ENCODE results near the gene CHFR.
"Not testable (repeated sequence)": the region's sequence is repeated elsewhere in the genome, so short reads cannot be mapped to it uniquely, and the experiment has no call there.

CHFR gene

GRCh38 chr12:132861558-132861957 is 25.8 kb downstream of the CHFR start:
- Histone ChIP-seq H3F3A (ENCODE audit: low read depth) (no peaks in the 10 kb centered on the region), H3K9ac (ENCODE audit: low read depth, low read length, poor library complexity, severe bottlenecking) (no peak overlapping the region), H4K20me1 (ENCODE audit: insufficient read depth, low read length, poor library complexity, severe bottlenecking) (no peaks in the 10 kb centered on the region), H3K4me1 (ENCODE audit: insufficient read depth, low read length, poor library complexity, severe bottlenecking) (no peaks in the 10 kb centered on the region), H3K4me2 (ENCODE audit: low read depth, low read length, poor library complexity, severe bottlenecking) (no peak overlapping the region), H3K36me3 (ENCODE audit: insufficient read depth, low read length) (no peaks in the 10 kb centered on the region), H3K27me3 (ENCODE audit: insufficient read depth, low read length, poor library complexity, severe bottlenecking) (no peaks in the 10 kb centered on the region), H3K79me2 (ENCODE audit: insufficient read depth, low read length) (no peaks in the 10 kb centered on the region), H2AFZ (ENCODE audit: low read length) (no peak overlapping the region), H3K9me2 (replicated peaks; ENCODE audit: low read depth, low read length) (no peaks in the 10 kb centered on the region), H3K4me3 (ENCODE audit: low read length, poor library complexity, severe bottlenecking) (no peak overlapping the region), H3K9me3 (ENCODE audit: insufficient read depth, low read depth, low read length) (peaks cover 11% of the 10 kb centered on the region; the same call in 1 of the 2 replicates)
- TF ChIP-seq, protein P1, sequence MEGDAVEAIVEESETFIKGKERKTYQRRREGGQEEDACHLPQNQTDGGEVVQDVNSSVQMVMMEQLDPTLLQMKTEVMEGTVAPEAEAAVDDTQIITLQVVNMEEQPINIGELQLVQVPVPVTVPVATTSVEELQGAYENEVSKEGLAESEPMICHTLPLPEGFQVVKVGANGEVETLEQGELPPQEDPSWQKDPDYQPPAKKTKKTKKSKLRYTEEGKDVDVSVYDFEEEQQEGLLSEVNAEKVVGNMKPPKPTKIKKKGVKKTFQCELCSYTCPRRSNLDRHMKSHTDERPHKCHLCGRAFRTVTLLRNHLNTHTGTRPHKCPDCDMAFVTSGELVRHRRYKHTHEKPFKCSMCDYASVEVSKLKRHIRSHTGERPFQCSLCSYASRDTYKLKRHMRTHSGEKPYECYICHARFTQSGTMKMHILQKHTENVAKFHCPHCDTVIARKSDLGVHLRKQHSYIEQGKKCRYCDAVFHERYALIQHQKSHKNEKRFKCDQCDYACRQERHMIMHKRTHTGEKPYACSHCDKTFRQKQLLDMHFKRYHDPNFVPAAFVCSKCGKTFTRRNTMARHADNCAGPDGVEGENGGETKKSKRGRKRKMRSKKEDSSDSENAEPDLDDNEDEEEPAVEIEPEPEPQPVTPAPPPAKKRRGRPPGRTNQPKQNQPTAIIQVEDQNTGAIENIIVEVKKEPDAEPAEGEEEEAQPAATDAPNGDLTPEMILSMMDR (conservative IDR thresholded peaks at IDR 0.05; ENCODE audit: low read length) = no peak
- no peak for TF ChIP-seq EZH2phosphoT487 (IDR thresholded peaks at IDR 0.05; ENCODE audit: borderline replicate concordance)

- Histone ChIP-seq H3K4me1 (ENCODE audit: insufficient read depth, low read length, poor library complexity, severe bottlenecking) (no peaks in the 10 kb centered on the region), H3K4me2 (ENCODE audit: low read depth, low read length, poor library complexity, severe bottlenecking) (no peak overlapping the region), H3K9me2 (replicated peaks; ENCODE audit: low read depth, low read length) (no peaks in the 10 kb centered on the region), H3K4me3 (ENCODE audit: low read length, poor library complexity, severe bottlenecking) (no peak overlapping the region), H4K20me1 (ENCODE audit: insufficient read depth, low read length, poor library complexity, severe bottlenecking) (no peaks in the 10 kb centered on the region), H3K79me2 (ENCODE audit: insufficient read depth, low read length) (no peaks in the 10 kb centered on the region), H3K9me3 (ENCODE audit: insufficient read depth, low read depth, low read length) (peaks cover 20% of the 10 kb centered on the region; the same call in 1 of the 2 replicates), H3K27me3 (ENCODE audit: insufficient read depth, low read length, poor library complexity, severe bottlenecking) (no peaks in the 10 kb centered on the region), H3K9ac (ENCODE audit: low read depth, low read length, poor library complexity, severe bottlenecking) (no peak overlapping the region), H3F3A (ENCODE audit: low read depth) (no peaks in the 10 kb centered on the region), H2AFZ (ENCODE audit: low read length) (no peak overlapping the region), H3K36me3 (ENCODE audit: insufficient read depth, low read length) (no peaks in the 10 kb centered on the region)
- no peak for TF ChIP-seq EZH2phosphoT487 (IDR thresholded peaks at IDR 0.05; ENCODE audit: borderline replicate concordance)
- TF ChIP-seq, protein P1 (conservative IDR thresholded peaks at IDR 0.05; ENCODE audit: low read length) = no peak
Observed at GRCh38 chr12:132858718-132859266, 28.6 kb downstream of the CHFR start.

- not testable (repeated sequence) for H3K79me2 ChIP-seq (ENCODE audit: insufficient read depth, low read length); H4K20me1 ChIP-seq (ENCODE audit: insufficient read depth, low read length, poor library complexity, severe bottlenecking); H3K9ac ChIP-seq (ENCODE audit: low read depth, low read length, poor library complexity, severe bottlenecking); H3K27me3 ChIP-seq (ENCODE audit: insufficient read depth, low read length, poor library complexity, severe bottlenecking); H3K4me1 ChIP-seq (ENCODE audit: insufficient read depth, low read length, poor library complexity, severe bottlenecking); H3F3A ChIP-seq (ENCODE audit: low read depth); H3K4me2 ChIP-seq (ENCODE audit: low read depth, low read length, poor library complexity, severe bottlenecking); H3K4me3 ChIP-seq (ENCODE audit: low read length, poor library complexity, severe bottlenecking); H3K36me3 ChIP-seq (ENCODE audit: insufficient read depth, low read length); H3K9me2 ChIP-seq (replicated peaks; ENCODE audit: low read depth, low read length); H2AFZ ChIP-seq (ENCODE audit: low read length)
- peaks cover 30% of the 10 kb centered on the region; the same call in 1 of the 2 replicates for H3K9me3 ChIP-seq (ENCODE audit: insufficient read depth, low read depth, low read length)
Observed at GRCh38 chr12:132857019-132857418, 30.4 kb downstream of the CHFR start.

GRCh38 chr12:132856581-132856980 is 30.8 kb downstream of the CHFR start:
- no peaks in the 10 kb centered on the region for H3K9me2 ChIP-seq (replicated peaks; ENCODE audit: low read depth, low read length)
- no peaks in the 10 kb centered on the region for H3K4me1 ChIP-seq (ENCODE audit: insufficient read depth, low read length, poor library complexity, severe bottlenecking)
- TF ChIP-seq, protein P1 (conservative IDR thresholded peaks at IDR 0.05; ENCODE audit: low read length) = no peak
- TF ChIP-seq EZH2phosphoT487 (IDR thresholded peaks at IDR 0.05; ENCODE audit: borderline replicate concordance) = no peak
- H3K27me3 ChIP-seq (ENCODE audit: insufficient read depth, low read length, poor library complexity, severe bottlenecking) = no peaks in the 10 kb centered on the region
- no peaks in the 10 kb centered on the region for H4K20me1 ChIP-seq (ENCODE audit: insufficient read depth, low read length, poor library complexity, severe bottlenecking)
- H3K4me3 ChIP-seq (ENCODE audit: low read length, poor library complexity, severe bottlenecking) = no peak overlapping the region
- H2AFZ ChIP-seq (ENCODE audit: low read length) = no peak overlapping the region
- H3K9ac ChIP-seq (ENCODE audit: low read depth, low read length, poor library complexity, severe bottlenecking) = no peak overlapping the region
- H3K9me3 ChIP-seq (ENCODE audit: insufficient read depth, low read depth, low read length) = peaks cover 27% of the 10 kb centered on the region; the same call in 1 of the 2 replicates
- H3F3A ChIP-seq (ENCODE audit: low read depth) = no peaks in the 10 kb centered on the region
- no peaks in the 10 kb centered on the region for H3K36me3 ChIP-seq (ENCODE audit: insufficient read depth, low read length)
- no peaks in the 10 kb centered on the region for H3K79me2 ChIP-seq (ENCODE audit: insufficient read depth, low read length)
- H3K4me2 ChIP-seq (ENCODE audit: low read depth, low read length, poor library complexity, severe bottlenecking) = no peak overlapping the region

DNA sequence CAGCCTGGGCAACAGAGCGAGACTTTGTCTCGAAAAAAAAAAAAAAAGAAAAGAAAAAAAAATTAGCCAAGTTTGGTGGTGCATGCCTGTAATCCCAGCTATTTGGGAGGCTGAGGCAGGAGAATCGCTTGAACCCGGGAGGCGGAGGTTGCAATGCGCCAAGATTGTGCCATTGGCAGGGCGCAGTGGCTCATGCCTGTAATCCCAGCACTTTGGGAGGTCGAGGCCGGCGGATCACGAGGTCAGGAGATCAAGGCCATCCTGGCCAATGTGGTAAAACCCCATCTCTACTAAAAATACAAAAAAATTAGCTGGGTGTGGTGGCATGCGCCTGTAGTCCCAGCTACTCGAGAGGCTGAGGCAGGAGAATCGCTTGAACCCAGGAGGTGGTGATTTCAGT is 32.2 kb downstream of the CHFR start:
- not testable (repeated sequence) for H3K79me2 ChIP-seq (ENCODE audit: insufficient read depth, low read length); H3K36me3 ChIP-seq (ENCODE audit: insufficient read depth, low read length); H3K9ac ChIP-seq (ENCODE audit: low read depth, low read length, poor library complexity, severe bottlenecking); H4K20me1 ChIP-seq (ENCODE audit: insufficient read depth, low read length, poor library complexity, severe bottlenecking); H3F3A ChIP-seq (ENCODE audit: low read depth); H3K27me3 ChIP-seq (ENCODE audit: insufficient read depth, low read length, poor library complexity, severe bottlenecking); H3K4me2 ChIP-seq (ENCODE audit: low read depth, low read length, poor library complexity, severe bottlenecking); H3K4me1 ChIP-seq (ENCODE audit: insufficient read depth, low read length, poor library complexity, severe bottlenecking); H3K9me2 ChIP-seq (replicated peaks; ENCODE audit: low read depth, low read length); H2AFZ ChIP-seq (ENCODE audit: low read length); H3K4me3 ChIP-seq (ENCODE audit: low read length, poor library complexity, severe bottlenecking)
- peaks cover 20% of the 10 kb centered on the region; the same call in 1 of the 2 replicates for H3K9me3 ChIP-seq (ENCODE audit: insufficient read depth, low read depth, low read length)

All from Loucy (cell line).